ENCODE results near the gene COL5A1. TPM values are rescaled to one million over a fixed set of nuclear protein-coding genes. Genes with fewer than 3 reads are reported as not detected.

COL5A1 gene
- total RNA-seq, 1 experiment from 2014 or later: 10.6 TPM

- intact Hi-C loops (cut with micrococcal nuclease): no loop called here
- Histone ChIP-seq H2AFZ (ENCODE audit: low read length) (no peak overlapping the region), H3K4me3 (ENCODE audit: low read length) (no peak overlapping the region), H3K4me2 (ENCODE audit: low read length) (no peak overlapping the region), H3K27me3 (ENCODE audit: low read length) (no peaks in the 10 kb centered on the region), H3K9ac (ENCODE audit: low read length) (no peak overlapping the region), H3K4me1 (ENCODE audit: insufficient read depth, low read length) (no peaks in the 10 kb centered on the region), H3K9me2 (replicated peaks; ENCODE audit: low read length) (no peaks in the 10 kb centered on the region), H3K36me3 (ENCODE audit: low read depth, low read length) (no peaks in the 10 kb centered on the region), H3K27ac (ENCODE audit: low read length) (no peak overlapping the region), H4K20me1 (ENCODE audit: low read length) (no peaks in the 10 kb centered on the region), H3K9me3 (ENCODE audit: low read length) (no peaks in the 10 kb centered on the region), H3K79me2 (ENCODE audit: low read length) (no peaks in the 10 kb centered on the region), H3F3A (ENCODE audit: low read length, unreplicated experiment) (no peaks in the 10 kb centered on the region)
- ChIA-PET CTCF (no interaction called here), POLR2A (ENCODE audit: unreplicated experiment) (no interaction called here)
- ATAC-seq (no peak), DNase-seq (no peak)
- BruUV-seq (replicated peaks): no TSS peak
- TF ChIP-seq EZH2 (IDR thresholded peaks at IDR 0.05; ENCODE audit: low read length, unreplicated experiment) (no peak), EZH2phosphoT487 (IDR thresholded peaks at IDR 0.05; ENCODE audit: borderline replicate concordance, low read length) (no peak), CTCF (conservative IDR thresholded peaks at IDR 0.05; ENCODE audit: low read depth, low read length) (no peak)
Observed at GRCh38 chr9:134847752-134848432, 206.3 kb downstream of the COL5A1 start.

- CTCF ChIA-PET: no interaction called here
Observed at GRCh38 chr9:134848504-134848903, 206.9 kb downstream of the COL5A1 start.

More at GRCh38 chr9:134848504-134848903, 206.9 kb downstream of the COL5A1 start:
- TF ChIP-seq CTCF (conservative IDR thresholded peaks at IDR 0.05; ENCODE audit: low read depth, low read length) (no peak), EZH2 (IDR thresholded peaks at IDR 0.05; ENCODE audit: low read length, unreplicated experiment) (no peak), EZH2phosphoT487 (IDR thresholded peaks at IDR 0.05; ENCODE audit: borderline replicate concordance, low read length) (no peak)
- POLR2A ChIA-PET (ENCODE audit: unreplicated experiment): no interaction called here
- no peak overlapping the region for H3K4me2 ChIP-seq (ENCODE audit: low read length)
- no peak overlapping the region for H3K4me3 ChIP-seq (ENCODE audit: low read length)
- intact Hi-C loops (cut with micrococcal nuclease): no loop called here
- no peak overlapping the region for H3K9ac ChIP-seq (ENCODE audit: low read length)
- no peaks in the 10 kb centered on the region for H3F3A ChIP-seq (ENCODE audit: low read length, unreplicated experiment)
- H2AFZ ChIP-seq (ENCODE audit: low read length): no peak overlapping the region
- H4K20me1 ChIP-seq (ENCODE audit: low read length): no peaks in the 10 kb centered on the region
- H3K9me2 ChIP-seq (replicated peaks; ENCODE audit: low read length): no peaks in the 10 kb centered on the region
- H3K4me1 ChIP-seq (ENCODE audit: insufficient read depth, low read length): no peaks in the 10 kb centered on the region
- H3K9me3 ChIP-seq (ENCODE audit: low read length): no peaks in the 10 kb centered on the region
- H3K79me2 ChIP-seq (ENCODE audit: low read length): no peaks in the 10 kb centered on the region
- H3K36me3 ChIP-seq (ENCODE audit: low read depth, low read length): no peaks in the 10 kb centered on the region
- 0 out of 2 replicates have a peak, but pooled peaks cover 3% of the 10 kb centered on the region for H3K27me3 ChIP-seq (ENCODE audit: low read length)
- ATAC-seq: no peak
- H3K27ac ChIP-seq (ENCODE audit: low read length): no peak overlapping the region
- no peak for DNase-seq
- BruUV-seq (replicated peaks): no TSS peak
